ENCODE data around the gene CDC7. TPM values are rescaled to one million over a fixed set of nuclear protein-coding genes. Genes with fewer than 3 reads are reported as not detected.

The CDC7 gene
- polyA plus RNA-seq, 1 donor from 2014 or later = 34.6 TPM

DNA sequence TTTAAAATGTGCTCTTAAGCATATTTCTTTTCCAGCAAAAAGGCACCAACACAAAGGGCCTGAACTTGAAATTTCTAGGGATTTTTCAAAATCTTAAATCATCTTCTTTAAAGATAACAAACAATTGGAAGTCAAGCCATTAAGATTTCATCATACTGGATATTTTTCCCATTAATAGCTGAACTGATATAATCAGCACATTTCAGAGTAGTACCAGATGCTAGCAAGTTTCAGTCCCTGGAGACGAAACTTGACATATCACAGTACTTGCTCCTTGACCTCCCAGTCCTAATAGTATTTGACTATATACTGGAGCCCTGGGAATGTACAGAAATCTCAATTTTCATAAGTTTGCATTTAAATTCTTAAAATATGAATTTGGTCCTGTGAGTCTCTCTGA is 10.2 kb upstream of the CDC7 start:
- Histone ChIP-seq H3K9me2 (ENCODE audit: insufficient read depth, low read length) (no peaks in the 10 kb centered on the region), H3K4me3 (ENCODE audit: low read length) (no peak overlapping the region), H3K9ac (ENCODE audit: low read length) (no peak overlapping the region), H3K27ac (ENCODE audit: low read length) (no peak overlapping the region), H3K9me3 (ENCODE audit: low read length) (no peaks in the 10 kb centered on the region), H4K20me1 (ENCODE audit: insufficient read depth) (no peaks in the 10 kb centered on the region), H3K79me2 (replicated peaks; ENCODE audit: insufficient read depth, low read length) (no peaks in the 10 kb centered on the region), H3F3A (ENCODE audit: insufficient read depth, low read length, poor library complexity, severe bottlenecking) (no peaks in the 10 kb centered on the region), H2AFZ (ENCODE audit: low read depth, low read length) (no peak overlapping the region), H3K36me3 (ENCODE audit: insufficient read depth, low read length) (no peaks in the 10 kb centered on the region), H3K4me2 (ENCODE audit: low read length) (no peak overlapping the region), H3K27me3 (ENCODE audit: insufficient read depth, low read depth, low read length) (no peaks in the 10 kb centered on the region)
- TF ChIP-seq POLR2AphosphoS5 (IDR thresholded peaks at IDR 0.05) (no peak), EZH2 (IDR thresholded peaks at IDR 0.05; ENCODE audit: borderline replicate concordance, insufficient read depth, low read length, poor library complexity, severe bottlenecking) (no peak), TAF1 (IDR thresholded peaks at IDR 0.05; ENCODE audit: low read depth) (no peak), MXI1 (conservative IDR thresholded peaks at IDR 0.05; ENCODE audit: poor library complexity, severe bottlenecking) (no peak), RAD21 (conservative IDR thresholded peaks at IDR 0.05) (no peak), EP300 (conservative IDR thresholded peaks at IDR 0.05; ENCODE audit: poor library complexity, severe bottlenecking) (no peak), SMC3 (conservative IDR thresholded peaks at IDR 0.05; ENCODE audit: poor library complexity) (no peak)
- TF ChIP-seq, protein P1, sequence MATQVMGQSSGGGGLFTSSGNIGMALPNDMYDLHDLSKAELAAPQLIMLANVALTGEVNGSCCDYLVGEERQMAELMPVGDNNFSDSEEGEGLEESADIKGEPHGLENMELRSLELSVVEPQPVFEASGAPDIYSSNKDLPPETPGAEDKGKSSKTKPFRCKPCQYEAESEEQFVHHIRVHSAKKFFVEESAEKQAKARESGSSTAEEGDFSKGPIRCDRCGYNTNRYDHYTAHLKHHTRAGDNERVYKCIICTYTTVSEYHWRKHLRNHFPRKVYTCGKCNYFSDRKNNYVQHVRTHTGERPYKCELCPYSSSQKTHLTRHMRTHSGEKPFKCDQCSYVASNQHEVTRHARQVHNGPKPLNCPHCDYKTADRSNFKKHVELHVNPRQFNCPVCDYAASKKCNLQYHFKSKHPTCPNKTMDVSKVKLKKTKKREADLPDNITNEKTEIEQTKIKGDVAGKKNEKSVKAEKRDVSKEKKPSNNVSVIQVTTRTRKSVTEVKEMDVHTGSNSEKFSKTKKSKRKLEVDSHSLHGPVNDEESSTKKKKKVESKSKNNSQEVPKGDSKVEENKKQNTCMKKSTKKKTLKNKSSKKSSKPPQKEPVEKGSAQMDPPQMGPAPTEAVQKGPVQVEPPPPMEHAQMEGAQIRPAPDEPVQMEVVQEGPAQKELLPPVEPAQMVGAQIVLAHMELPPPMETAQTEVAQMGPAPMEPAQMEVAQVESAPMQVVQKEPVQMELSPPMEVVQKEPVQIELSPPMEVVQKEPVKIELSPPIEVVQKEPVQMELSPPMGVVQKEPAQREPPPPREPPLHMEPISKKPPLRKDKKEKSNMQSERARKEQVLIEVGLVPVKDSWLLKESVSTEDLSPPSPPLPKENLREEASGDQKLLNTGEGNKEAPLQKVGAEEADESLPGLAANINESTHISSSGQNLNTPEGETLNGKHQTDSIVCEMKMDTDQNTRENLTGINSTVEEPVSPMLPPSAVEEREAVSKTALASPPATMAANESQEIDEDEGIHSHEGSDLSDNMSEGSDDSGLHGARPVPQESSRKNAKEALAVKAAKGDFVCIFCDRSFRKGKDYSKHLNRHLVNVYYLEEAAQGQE (IDR thresholded peaks at IDR 0.05; ENCODE audit: borderline replicate concordance) = no peak
- TF ChIP-seq, protein P2, sequence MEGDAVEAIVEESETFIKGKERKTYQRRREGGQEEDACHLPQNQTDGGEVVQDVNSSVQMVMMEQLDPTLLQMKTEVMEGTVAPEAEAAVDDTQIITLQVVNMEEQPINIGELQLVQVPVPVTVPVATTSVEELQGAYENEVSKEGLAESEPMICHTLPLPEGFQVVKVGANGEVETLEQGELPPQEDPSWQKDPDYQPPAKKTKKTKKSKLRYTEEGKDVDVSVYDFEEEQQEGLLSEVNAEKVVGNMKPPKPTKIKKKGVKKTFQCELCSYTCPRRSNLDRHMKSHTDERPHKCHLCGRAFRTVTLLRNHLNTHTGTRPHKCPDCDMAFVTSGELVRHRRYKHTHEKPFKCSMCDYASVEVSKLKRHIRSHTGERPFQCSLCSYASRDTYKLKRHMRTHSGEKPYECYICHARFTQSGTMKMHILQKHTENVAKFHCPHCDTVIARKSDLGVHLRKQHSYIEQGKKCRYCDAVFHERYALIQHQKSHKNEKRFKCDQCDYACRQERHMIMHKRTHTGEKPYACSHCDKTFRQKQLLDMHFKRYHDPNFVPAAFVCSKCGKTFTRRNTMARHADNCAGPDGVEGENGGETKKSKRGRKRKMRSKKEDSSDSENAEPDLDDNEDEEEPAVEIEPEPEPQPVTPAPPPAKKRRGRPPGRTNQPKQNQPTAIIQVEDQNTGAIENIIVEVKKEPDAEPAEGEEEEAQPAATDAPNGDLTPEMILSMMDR (IDR thresholded peaks at IDR 0.05; ENCODE audit: poor library complexity, severe bottlenecking) = no peak

DNA sequence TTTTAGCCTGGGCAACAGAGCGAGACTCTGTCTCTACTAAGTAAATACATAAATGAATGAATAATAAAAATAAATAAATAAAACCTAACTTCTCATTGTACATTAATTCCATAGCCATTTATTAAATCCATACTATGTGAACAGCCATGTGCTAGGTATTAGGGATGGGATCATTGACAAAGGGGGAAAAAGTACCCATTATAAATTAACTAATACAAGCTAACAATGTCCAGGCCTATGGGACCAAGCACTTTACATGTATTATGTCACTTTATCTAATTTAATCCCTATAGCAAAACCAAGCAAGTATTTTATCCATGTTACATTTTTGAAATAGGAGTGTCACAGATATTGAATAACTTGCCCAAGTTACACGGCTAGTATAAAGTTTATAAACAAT is 2.6 kb upstream of the CDC7 start:
- H3K4me2 ChIP-seq (ENCODE audit: low read length) = no peak overlapping the region
- H3K79me2 ChIP-seq (replicated peaks; ENCODE audit: insufficient read depth, low read length) = peaks cover 4% of the 10 kb centered on the region
- no peak overlapping the region for H3K27ac ChIP-seq (ENCODE audit: low read length)
- H4K20me1 ChIP-seq (ENCODE audit: insufficient read depth) = no peaks in the 10 kb centered on the region
- H3F3A ChIP-seq (ENCODE audit: insufficient read depth, low read length, poor library complexity, severe bottlenecking) = no peaks in the 10 kb centered on the region
- no peaks in the 10 kb centered on the region for H3K9me3 ChIP-seq (ENCODE audit: low read length)
- no peak for TF ChIP-seq RAD21 (conservative IDR thresholded peaks at IDR 0.05)
- no peak for TF ChIP-seq SMC3 (conservative IDR thresholded peaks at IDR 0.05; ENCODE audit: poor library complexity)
- TF ChIP-seq TAF1 (IDR thresholded peaks at IDR 0.05; ENCODE audit: low read depth) = no peak
- TF ChIP-seq, protein P2 (IDR thresholded peaks at IDR 0.05; ENCODE audit: poor library complexity, severe bottlenecking) = no peak
- no peak for TF ChIP-seq EZH2 (IDR thresholded peaks at IDR 0.05; ENCODE audit: borderline replicate concordance, insufficient read depth, low read length, poor library complexity, severe bottlenecking)
- TF ChIP-seq, protein P1 (IDR thresholded peaks at IDR 0.05; ENCODE audit: borderline replicate concordance) = no peak
- TF ChIP-seq EP300 (conservative IDR thresholded peaks at IDR 0.05; ENCODE audit: poor library complexity, severe bottlenecking) = no peak
- TF ChIP-seq POLR2AphosphoS5 (IDR thresholded peaks at IDR 0.05) = no peak
- no peak for TF ChIP-seq MXI1 (conservative IDR thresholded peaks at IDR 0.05; ENCODE audit: poor library complexity, severe bottlenecking)
- H3K36me3 ChIP-seq (ENCODE audit: insufficient read depth, low read length) = no peaks in the 10 kb centered on the region
- no peak overlapping the region for H3K9ac ChIP-seq (ENCODE audit: low read length)
- no peaks in the 10 kb centered on the region for H3K27me3 ChIP-seq (ENCODE audit: insufficient read depth, low read depth, low read length)
- no peaks in the 10 kb centered on the region for H3K9me2 ChIP-seq (ENCODE audit: insufficient read depth, low read length)
- H2AFZ ChIP-seq (ENCODE audit: low read depth, low read length) = no peak overlapping the region
- no peak overlapping the region for H3K4me3 ChIP-seq (ENCODE audit: low read length)

Data from neural cell (in vitro differentiated cells).